ENCODE results near the gene GALNT10.

GALNT10 gene

DNA sequence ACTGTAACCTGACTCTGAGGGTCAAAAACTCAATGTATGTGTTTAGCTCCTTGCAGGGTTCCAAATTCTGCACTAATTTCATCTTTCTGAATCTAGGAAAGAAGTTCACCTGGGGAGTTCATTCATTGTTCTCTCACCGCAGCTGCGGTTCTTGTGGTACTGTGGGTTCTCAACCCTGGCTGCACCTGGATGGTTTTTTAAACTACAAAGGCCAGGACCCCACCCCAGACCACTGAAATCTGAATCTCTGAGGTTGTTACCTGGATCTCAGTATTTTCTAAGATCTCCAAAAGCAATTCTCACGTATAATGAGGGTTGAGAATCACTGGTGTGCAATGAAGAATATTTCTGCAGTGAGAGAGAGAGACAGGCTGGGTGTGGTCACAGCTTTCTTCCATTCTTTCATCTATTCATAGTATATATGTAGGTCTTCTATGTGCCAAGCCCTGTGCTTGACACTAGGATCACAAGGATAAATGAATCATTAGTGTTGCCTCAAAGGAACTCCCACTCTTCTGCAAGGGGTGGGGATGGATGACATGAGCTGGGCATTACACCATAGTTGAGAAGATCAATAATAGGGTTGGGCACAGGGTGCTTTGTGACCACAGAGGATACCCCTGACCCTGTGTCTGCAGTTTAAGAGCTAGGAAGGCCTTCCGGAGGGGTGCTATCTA lies 109.8 kb downstream of the GALNT10 start:
- DNase-seq: no peak

DNA sequence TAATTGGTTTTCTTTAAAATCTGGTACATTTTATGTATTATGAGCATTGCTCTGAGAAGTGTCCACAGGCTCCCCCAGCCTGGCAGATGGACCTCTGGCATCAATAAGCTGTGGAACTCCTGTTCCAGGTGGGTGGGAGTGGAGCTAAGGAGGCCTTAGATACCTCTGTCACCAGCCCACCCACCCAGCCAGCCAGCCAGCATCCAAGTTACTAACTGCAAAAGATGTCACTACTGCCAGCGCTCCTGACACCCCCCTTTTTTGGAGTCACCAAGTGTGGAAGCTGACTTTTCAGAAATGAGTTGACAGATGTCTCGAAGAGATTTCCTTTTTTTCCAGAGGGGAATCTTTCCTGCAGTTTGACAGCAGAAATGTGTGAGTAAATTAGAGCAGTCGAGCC lies 111.2 kb downstream of the GALNT10 start:
- DNase-seq: no peak

DNA sequence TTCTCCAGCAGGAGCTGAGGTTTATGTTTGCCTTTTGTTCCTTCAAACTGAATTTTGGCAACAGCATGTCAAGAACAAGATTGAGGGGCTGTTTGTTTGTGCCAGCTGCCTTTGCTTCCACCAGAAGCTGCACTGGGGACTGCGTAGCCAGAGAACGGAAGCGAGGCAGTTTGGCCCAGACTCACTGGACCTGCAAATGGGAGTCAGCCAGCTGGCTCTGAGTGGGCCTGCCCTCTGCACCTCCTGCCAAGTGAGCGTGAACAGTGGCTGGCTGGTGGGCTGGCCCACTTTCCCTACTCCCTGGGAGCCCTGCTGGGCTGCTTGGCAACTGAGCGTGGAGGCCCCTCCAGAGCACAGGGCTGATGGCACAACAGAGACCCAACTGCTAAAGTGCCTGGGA lies 111.6 kb downstream of the GALNT10 start:
- DNase-seq: no peak

DNA sequence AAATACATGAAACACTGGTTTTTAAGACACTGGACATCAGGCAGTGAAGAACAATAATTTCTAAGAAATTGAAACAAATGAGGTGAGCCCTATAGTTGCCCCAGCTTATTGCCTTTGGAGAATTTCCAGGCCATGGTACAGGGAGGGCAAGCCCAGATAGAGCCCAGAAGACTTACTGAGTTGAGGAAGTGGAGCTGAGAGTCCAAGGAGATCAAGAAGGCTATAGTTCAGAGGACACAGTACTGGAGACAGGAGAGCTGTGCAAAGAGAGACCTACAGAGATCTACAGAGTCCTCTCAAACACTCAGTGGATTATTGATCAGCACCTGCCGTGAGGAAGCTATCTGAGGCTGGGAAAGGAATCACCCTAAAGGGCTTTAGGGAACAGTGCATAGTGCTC lies 112.6 kb downstream of the GALNT10 start:
- no peak for DNase-seq

DNA sequence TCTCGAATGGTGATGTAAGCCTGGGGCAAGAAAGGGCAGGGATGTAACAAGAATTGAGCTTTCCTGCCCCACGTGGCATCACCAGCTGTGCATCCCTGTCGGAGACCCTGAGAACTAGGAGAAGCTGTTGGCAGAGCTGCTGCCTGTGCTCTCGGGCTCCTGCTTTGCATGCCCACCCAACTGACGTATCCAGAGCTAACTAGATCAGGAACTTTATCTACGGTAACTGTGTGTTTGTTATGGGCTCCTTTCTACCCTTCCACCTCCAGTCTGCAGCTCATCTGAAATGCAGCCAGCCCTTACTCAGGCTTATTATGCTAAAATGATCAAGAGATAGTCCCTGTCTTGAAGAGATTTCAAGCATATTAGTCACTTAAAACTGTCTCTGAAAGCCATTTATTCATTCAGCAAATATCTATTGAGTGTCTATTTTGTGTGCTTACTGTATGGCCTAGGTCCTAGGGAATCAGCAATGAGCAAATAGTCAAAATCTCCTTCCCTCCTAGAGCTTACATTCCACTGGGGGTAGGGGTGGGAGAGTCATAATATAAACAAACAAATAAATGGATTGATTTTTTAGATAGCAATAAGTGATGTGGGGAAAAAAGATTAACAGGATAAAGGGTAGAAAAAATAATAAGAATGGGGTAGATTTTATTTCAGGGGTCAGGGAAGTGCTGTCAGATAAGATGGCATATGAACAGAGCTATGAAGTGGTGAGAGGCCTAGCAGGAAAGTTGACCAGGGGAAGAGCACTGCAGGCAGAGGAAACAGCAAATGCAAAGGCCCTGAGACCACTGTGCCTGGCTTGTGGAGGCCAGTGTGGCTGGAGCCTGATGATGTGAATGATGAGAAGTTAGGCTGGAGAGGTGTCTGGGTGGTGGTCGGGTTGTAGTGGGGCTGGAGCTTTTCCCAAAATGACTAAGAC lies 118.2 kb downstream of the GALNT10 start:
- no peak for DNase-seq

DNA sequence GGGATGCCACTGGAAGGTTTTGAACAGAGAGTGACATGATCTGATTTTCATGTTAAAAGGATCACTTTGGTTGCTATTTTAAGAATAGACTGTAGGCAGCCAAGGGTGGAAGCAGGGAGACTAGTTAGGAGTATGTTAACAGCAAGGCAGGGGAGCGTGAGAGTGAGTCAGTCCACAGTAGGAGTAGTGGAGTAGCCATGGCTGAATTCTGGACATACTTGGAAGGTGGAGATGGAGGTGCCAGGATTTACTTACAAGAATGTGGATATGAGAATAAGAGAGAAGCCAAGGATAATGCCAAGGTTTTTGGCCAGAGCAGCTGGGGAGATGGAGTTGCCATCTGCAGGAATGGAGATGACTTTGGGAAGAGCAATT lies 118.8 kb downstream of the GALNT10 start:
- DNase-seq: no peak

DNA sequence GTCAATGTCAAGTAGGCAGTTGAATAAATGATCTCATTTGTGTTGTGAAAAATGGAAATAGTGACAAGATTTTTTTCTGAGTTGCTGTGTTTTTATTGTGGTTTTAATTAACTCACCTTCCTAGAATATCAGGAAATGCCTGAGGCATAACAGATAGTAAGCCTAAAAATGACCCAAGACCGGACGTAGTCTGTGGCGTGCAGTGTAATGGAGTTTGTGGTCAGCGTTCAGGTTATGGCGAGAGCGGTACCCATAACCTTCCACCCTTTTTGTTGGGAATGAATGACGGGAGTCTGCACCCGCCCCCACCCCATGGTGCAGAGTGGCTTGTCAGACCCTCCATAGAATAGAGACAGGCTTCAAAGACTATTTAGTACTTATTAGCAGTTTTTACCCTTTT lies 119.3 kb downstream of the GALNT10 start:
- peak; percentile 19 for DNase-seq

DNA sequence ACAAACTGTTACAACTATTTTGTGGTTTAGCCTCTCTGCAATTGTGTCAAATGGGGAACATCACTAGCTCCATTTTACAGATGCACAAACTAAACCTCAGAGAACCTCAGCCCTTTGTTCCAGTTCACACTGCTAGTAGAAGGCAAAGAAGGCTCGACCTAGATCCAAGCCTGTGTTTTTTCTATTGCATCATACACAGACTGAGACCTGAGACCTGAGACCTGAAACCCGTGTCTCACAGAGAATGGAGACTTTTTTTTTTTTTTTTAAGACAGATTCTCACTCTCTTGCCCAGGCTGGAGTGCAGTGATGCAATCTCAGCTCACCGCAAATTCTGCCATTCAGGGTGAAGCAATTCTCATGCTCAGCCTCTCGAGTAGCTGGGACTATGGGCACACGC lies 120.8 kb downstream of the GALNT10 start:
- DNase-seq: peak; percentile 66

DNA sequence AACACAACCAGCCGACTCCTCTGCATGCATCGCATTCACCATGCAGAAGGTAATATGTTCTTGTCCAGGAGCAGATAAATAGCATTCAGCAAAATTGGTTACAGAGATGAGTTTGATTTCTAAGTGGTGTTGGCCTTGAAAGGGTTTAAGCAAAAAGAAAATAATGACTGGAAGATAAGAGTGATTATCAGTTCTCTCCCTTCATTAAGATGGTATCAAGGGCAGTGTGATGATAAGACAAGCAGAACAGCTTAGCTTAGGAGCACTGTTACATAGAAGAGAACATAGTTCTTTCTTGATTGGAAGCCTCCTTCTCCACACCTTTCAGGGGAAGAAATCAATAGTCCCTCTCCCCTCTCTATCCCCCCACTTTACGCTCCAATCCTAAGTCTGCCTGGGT lies 121.5 kb downstream of the GALNT10 start:
- no peak for DNase-seq

DNA sequence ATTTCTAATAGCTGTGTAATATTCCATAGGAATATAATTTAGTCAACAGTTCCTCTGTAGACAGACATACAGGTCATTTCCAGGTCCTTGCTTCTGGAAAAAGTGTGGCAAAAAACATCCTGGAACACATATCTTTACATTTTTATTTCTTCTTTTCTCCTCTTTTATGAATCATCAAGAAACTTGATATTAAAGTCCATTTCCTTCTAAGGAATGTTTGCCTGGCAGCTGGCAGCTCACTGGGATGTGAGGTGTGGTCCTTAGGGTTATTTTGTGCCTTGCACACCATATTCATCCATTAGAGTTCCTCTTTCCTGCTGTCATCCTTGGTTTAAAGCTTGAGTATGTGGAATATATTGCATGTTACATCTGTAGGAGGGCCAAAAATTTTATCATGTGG lies 122.0 kb downstream of the GALNT10 start:
- DNase-seq: no peak

DNA sequence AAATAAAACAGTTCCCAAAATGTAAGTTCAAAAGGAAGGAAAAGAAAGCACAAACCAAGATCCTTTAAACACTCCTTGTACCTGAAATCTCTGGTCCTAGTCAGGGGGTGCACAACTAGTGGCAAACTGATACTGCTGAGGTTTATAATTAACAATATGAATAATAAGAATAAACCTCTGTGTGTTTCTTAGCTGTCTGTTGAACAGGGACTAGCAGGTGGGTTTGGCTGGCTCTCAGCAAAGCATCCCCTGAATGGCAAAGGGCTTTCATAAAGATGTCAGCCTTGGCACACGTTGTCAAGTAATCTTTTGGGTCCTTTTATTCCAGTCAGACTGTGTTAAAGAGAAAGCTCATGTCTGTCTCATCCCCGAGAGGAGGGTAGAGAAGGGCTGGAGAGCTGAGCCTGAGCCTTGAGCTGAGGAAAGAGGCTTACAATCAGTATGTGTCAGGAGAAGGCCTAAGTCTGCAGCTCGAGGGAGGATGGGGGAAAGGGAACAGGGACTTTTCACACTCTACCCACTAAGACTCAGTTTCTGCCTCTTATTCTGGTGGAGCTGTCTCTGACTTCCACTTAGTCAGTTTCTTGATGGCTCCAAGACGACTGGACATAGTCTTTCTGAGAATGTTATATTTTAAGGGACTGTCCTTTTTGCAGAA lies 123.0 kb downstream of the GALNT10 start:
- no peak for DNase-seq

DNA sequence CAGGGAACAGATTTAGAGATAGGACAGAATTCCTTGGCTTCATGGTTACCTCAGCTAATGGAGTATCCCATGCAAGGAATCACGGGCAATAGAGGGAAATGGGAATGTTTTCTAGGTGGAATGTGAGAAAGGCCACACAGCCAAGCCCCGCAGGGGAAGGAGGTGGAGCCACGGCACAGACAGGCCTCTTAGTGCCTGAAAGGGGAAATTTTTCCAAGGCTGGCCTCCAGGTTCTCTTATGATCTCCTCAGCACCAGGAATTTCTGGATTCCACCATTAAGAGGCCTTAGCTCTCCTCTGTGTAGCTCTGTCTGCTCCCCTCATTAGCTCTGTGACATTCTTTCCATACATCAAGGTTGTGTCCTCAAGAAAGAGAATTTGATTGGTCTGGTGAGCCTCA lies 124.7 kb downstream of the GALNT10 start:
- DNase-seq: no peak

DNA sequence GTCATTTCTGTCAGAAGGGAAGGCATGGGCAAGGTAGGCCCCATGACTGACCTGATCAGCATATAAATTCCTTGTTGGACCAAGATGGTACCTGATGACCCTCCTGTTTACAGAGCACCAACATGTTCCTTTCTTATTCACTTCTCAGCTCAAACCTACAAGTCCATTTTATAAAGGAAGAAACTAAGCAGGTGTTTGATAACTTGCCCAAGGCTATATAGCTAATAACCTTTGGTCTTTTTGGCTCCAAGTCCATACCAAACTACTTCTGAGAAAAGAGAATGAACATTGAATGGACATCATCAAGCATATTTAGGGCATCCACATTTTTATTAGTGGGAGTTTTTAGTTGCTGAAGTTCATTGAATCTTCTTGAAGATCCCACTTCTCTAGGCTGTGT lies 125.2 kb downstream of the GALNT10 start:
- no peak for DNase-seq

DNA sequence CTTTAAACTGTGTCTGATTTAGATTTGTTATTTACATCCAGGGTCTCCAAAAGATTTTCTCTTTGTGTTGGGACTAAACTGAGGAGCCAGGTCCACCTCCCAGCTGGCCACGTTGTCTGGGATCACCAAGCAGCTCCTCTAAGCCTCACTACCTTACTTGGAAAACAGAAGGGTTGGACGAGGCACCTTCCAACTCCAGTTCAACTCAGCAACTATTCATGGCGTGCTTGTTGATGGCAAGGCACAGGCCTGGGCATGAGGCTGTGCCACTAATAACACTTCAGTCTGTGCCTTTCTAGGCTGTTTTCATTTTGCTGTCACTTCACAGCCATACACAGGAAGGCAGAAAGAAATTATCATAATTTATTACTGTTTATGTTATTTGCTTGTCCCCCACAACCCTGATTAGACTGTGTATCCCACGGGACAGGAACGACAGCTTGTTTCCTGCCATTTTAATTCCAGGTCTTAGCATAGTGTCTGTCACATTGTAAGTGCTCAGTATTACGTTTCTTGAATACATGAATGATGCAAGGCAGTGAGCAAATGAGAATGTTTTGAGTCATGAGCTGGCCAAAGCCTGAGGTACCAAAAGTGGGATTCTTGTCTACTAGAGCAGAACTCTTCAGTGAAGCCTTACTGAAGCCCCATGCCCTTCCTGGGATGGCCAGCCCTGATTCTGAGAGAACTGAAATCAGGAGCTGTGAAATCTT lies 125.8 kb downstream of the GALNT10 start:
- peak; percentile 10 for DNase-seq

DNA sequence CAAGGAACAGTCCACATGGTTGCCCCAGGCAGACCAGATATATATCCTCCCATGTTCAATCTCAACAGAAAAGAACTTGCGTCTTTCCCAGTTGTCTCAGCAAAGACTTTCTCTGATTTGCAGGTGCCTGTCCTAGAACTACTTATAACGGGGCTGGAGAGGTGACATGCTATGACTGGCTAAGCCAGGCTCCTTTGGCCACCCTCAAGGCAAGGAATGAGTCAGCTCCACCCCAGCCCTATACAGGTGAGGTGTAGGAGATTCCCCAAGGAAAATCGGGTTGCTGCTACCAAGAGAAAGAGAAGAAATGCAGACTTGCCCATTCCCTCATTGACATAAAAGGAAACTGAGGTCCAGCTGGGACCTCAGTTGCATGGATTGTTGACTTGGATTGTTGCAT lies 127.4 kb downstream of the GALNT10 start:
- no peak for DNase-seq

DNA sequence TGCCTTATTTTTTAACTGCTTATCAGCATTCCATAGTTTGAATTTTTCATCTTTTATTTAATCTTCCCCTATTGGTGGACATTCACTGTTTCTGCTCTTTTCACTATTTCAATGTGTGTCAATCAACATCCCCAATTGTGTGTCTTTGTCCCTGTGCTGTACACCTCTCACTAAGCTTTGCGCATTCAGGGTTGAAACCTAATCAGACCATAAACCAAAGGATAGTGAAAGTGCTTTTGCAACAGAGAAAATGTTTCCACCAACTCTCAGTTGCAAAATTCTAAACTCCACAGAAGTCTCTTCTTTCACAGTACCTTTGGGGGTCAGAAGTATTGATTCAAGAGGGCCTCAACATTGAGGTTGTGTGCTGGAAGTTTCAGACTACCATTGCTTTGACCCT lies 128.2 kb downstream of the GALNT10 start:
- DNase-seq: no peak

DNA sequence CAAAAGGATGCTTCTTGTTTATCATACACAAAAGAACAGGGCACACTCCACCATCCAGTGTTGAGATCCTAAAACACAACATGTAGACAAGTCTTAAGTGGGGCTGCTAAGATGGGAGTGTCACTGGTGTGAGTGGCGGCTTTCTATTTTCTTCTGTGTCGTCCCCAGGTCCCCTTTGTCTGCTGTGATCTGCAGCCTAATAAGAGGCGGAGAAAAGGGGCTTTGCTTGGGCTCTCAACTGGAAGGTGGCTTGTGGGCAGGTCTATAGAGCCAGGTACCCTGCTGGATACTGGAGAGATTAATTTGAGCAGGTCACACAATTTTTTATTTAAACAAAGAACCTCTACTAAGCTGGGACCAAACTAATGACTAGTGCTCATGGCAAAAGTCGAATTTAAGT lies 129.2 kb downstream of the GALNT10 start:
- no peak for DNase-seq

DNA sequence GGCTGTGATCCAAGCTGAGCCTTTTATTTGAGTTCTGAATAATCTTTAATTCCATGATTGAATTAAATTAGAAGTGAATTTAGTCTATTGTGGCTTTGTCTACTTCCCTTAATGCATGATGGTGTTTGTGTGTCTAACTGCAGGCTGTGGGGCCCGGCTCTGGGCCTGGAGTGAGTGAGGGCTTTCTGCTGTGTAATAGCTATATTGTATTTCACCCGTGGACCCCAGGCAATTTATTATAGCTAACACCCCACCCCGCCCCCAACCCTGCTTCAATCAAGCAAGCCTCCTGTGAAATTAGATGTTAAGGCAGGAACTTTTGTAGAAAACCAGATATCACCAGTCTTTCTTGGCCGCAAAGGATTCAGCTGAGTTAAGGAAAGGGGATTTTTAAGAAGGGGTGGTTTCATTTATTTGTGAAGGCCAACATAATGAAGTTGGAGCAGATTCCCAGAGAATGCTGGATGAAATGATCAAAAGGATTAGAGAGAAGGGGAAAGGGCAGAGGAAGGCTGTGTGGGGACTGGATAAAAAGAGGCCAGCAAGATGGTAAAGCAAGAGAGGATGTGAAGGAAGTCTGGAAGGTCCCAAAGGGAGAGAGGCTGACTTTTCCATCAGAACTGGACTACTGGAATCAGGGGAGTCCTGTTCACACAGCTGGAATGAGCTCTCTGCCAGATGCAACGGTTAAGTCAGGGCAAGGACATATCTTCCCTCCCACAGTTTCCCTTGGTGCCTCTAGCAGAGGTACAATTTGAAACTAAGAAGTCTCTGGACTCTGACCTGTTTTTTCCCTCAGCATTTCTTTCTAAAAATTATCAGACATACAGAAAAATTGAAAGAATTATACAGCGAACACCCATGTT lies 129.9 kb downstream of the GALNT10 start:
- DNase-seq: no peak

DNA sequence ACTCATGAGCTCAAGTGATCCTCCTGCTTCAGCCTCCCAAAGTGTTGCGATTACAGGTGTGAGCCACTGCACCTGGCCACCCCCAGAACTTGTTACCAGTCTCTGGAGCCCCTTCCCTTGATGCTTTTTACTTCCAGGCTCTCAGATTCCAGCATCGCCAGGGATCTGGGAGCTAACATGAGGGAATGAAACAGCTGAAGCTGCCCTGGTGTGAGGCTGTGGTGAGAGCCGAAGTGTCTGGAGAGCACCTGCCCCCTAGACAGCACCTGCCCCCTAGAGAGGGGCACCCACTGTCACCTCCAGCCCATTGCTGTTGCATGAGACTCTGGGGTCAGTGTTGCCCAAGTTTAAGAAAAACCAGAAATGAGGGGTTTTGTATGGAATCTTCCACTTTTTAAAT lies 131.0 kb downstream of the GALNT10 start:
- DNase-seq: no peak

DNA sequence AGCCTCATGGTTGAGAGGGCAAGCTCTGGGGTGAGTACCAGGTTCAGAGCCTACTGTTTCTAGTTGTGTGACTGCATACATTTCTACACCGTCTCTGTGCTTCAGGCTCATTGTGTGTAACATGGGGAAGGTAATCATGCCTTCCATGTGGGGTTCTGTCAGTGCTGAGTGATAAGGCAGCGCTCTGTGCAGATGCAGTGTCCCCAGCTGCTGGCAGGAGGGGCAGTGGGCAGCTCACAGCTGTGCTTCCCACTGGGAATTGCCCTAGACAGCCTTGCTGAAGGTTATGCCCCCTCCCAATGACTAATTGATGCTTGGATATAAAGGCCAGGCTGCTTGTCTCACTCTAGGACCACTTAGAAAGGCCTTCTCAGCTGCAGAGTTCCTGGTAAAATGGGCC lies 133.5 kb downstream of the GALNT10 start:
- DNase-seq: no peak

DNA sequence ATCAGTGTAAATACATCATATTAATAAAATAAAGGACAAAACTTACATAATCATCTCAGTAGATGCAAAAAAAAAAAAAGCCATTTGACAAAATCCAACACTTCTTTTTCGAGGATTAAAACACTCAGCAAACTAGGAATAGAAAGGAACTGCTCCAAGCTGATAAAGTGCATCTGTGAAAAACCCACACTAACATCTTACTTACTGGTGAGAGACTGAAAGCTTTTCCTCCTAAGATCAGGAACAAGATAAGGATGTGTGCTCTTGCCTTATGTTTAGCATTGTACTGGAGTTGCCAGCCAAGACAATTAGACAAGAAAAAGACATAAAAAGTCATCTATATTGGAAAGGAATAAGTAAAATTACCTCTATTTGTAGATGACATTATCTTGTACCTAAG lies 135.0 kb downstream of the GALNT10 start:
- no peak for DNase-seq

DNA sequence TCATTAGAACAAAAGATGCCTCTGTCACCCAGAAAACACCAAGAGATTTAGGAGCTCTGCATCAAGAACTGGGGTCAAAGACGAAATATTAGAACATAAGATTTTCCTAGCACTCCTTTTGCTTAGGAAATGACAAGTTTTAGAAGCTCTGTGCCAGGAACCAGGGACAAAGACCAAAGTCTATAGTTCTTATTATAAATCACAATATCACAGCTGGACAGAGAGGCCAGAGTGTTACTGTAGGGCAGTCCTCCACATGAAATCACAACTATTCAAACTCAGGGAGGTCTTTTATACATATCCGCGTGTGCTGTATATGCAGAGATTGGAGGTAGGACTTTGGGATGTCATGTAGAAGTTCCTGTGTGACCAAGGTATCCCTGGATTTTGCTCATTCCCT lies 138.5 kb downstream of the GALNT10 start:
- no peak for DNase-seq
